Activated naive CD4-positive, alpha-beta T cell treated with anti-CD3 and anti-CD28 coated beads, Interleukin-2, amount 50 U/mL, for 16 hours (primary cell): ENCODE measurements around the gene ZNF480.
"Not testable (repeated sequence)": the region's sequence is repeated elsewhere in the genome, so short reads cannot be mapped to it uniquely, and the experiment has no call there.

Source experiments
- DNase-seq: peaks from one replicate; pipeline ENCODE4 v3.0.0-alpha.2; 2020

The ZNF480 gene

DNA sequence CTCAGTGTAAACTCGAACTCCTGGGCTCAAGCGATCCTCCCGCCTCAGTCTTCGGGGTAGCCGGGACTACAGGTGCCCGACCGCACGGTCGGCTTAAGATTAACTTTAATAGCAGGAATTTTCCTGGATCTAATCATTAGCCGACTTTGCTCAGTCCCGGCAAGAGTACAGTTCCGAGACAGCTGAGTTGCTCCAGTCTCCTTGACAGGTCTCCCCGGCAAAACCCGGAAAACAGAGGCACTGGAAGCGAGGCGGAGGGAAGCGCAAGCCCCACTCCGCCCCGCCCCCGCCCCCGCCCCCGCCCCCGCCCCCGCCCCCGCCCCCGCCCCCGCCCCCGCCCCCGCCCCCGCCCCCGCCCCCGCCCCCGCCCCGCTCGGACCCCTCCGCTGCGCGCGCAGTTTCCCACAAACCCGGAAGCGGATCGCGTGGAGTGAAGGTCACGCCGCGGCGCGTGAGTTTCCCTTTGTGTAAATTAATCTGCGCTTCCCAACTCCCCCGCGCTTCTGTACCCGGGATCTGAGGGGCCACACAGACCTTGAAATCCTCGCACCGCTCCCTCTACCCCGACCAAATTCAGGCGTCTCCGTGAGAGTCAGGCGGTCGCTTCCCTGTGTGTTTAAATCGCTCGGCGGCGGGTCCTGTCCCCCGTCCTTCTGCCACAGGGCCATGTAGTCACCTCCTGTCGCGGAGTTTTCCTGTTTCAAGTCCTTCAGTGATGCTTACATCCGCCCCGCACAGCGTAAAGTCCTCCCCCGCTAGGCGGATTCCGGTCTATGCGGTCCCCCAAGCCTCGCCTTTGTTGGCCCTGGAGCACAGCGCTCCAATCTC lies at the start of gene ZNF480:
Gene ZNF480 (plus strand): TSS at position 397 of the 828 bp plus-strand sequence. CDS start 3,244 bp downstream, outside the sequence.
- peak; percentile 67 for DNase-seq

DNA sequence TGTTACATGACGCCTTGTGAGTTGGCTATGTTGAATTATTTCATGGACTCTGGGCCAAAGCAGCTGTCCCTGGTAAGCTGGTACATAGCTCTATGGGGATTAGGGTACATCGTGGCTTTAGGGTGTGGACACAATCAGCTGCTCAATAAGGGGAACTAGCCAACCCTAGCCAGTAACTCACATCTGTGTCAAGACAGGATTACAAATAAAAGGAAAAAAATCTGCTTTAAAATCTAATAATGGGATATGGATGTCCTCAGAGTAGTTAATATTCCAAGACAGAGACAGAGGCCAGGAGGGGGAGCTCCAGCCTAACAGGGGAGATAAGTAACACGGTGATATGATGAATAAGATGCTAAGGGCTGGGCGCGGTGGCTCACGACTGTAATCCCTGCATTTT lies 48.7 kb upstream of the ZNF480 start:
- DNase-seq = peak; percentile 72

DNA sequence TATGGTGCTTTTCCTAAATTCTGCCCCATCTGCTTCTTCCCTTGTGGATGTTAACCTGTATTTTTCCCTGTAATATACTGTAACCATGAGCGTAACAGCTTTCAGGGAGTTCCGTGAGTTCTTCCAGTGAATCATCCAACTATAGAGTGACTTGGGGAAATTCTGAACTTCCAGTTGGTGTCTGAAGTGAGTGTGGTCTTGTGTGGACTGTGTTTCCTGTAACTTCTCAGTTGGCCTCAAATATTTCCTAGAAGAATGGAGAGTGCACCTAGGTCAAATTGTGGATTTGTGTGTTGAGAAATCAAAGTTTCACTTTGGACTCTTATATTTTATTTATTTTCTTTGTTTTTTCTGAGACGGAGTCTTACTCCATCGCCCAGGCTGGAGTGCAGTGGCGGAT lies 38.5 kb upstream of the ZNF480 start:
- no peak for DNase-seq

DNA sequence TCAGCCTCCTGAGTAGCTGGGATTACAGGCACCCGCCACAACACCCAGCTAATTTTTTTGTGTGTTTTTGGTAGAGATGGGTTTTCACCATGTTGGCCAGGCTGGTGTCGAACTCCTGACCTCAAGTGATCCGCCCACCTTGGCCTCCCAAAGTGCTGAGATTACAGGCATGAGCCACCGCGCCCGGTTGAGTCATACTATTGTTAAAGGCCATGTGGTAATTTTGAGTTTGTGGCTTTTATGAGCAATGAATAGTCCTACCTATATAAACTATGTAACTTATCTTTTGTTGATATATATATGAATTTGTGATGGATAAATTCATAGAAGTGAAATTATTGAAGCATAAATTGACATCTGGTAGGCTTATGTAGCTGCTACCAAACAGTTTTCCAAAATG lies 31.4 kb upstream of the ZNF480 start:
- DNase-seq = not testable (repeated sequence)

DNA sequence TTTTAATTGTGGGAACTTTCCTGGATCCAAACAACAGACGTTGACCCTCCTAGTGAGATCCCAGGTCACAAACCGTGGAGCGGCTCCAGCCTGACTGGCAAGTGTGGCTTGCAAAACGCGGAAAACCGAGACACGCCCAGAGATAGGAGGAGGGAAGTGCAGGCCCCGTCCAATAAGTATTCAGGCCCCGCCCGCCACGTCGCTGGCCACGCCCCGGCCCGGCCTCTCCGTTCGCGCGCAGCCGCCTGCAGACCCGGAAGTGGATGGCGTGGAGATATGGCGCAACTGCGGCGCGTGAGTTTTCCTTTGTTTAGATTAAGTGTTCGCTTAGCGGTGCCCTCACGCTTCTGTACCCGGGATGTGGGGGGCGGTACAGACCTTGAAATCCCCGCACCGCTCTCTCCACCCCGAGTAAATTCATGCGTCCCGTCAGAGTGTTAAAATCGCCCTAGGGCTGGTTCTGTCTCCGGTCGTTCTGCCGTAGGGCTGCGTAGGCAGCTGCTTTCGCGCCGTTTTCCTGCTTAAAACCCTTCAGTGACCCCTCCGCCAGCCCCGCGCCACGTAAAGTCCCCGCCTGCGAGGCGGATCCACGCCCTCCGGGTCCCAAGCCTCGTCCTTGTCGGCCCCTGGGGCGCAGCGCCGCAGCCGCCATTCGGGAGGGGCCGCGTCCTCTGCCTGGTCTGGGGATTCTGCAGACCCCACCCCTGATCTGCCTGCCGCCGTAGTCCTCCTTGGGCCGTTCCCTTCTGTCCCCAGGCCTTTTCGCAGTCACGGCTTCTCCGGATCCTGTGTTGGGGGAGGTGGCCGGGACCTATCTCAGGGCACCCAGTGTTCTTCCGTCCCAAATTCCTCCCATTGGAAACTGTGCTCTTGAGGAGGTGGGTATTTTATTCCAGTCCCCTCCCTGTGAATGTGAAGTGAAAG lies 27.4 kb upstream of the ZNF480 start, which contains the start of gene ZNF766:
Gene ZNF766 (plus strand): TSS at position 250 of the 924 bp plus-strand sequence. CDS start 27 bp downstream, at position 277.
- DNase-seq = peak; percentile 99

DNA sequence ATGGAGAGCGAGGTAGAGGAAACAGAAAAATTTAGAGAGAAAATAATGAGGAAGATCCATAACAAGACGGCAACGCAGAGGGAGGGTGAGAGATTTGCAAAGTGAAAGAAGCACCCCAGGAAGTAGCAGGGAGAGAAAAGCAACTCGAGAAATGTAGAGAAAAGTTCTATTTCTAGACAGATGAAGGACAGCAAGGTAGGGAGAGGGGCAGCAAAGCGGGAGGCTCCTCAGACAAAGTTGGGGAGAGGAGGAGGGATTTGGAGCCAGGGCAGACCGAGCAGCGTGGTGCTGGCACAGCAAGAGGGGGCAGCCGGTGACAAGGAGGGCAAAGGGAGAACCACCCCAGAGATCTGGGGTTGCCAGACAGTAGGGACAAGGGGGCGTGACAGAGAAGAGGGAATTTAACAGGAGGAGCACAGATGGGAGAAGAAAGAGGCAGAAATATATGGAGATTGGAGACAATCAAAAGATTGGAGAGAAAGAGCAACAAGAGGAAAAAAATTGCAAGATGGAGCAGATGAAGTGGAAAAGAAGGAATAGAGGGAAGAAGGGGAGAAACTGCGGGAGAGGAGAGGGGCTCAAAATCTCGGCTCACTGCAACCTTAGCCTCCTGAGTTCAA lies 26.6 kb upstream of the ZNF480 start:
- DNase-seq = no peak

DNA sequence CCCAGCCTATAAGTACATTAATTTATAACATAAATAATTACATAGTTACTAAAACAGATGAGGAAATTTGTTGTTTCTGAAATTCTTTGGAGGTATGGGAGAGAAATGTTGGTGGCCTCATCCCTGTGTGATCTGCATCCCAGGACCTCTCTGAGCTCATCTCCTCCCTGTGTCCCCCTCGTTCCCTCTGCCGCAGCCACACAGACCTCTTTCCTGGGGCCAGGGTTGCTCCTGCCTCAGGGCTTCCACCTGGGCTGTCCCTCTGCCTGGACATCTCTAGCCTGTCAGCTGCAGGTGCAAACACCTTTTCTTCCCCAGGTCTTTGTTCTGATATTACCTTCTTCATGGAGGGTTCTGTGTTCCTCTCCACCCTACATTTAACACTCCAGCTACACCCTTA lies 23.7 kb upstream of the ZNF480 start:
- DNase-seq = no peak

DNA sequence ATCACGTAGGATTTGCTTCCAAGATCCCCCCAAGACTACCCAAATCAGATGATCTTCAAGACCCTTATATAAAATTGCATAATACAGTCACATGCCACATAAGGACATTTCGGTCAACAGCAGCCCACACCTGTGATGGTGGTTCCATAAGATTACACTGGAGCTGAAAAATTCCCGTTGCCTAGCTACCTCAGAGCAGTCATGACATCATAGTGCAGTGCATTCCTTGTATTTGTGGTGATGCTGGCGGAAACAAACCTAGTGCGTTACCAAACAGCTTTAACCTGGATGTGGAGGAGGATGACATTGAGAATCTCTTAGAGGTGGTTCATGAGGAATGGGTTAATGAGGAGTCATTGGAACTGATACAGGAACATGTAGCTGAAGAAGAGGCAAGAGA lies 22.8 kb upstream of the ZNF480 start:
- DNase-seq = no peak

DNA sequence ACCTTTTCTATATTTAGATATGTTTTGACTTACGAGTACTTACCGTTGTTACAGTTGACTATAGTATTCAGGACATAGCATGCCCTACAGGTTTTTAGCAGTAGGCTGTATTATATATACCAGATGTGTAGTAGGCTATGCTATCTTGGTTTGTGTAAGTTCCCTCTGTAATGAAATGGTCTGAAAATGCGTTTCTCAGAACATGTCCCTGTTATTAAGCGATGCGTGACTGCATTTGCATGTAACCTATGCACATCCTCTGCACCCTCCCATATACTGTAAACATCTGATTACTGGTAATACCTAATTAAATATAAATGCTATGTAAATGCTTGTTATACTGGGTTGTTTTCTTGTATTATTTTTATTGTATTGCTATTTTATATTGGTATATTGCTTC lies 21.0 kb upstream of the ZNF480 start:
- DNase-seq = no peak

DNA sequence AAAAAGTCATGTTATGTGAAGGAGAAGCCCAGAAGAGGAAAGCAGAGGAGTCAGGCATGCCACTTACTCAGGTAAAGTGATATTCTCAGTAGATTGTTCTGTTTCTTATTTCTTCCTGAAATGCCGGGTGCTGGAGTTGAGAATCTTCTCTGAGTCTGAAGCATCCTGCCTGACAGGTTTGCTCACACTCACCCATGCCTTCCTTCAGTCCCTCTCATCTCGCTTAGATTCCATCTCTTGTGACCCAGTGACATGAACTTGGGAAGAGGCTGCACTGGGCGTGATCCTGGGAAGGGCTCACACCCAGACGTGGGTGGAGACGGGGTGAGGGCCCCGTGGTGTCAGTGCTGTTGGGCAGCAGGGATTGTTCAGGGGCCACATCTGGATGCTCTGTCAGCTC lies 19.5 kb upstream of the ZNF480 start:
- no peak for DNase-seq

DNA sequence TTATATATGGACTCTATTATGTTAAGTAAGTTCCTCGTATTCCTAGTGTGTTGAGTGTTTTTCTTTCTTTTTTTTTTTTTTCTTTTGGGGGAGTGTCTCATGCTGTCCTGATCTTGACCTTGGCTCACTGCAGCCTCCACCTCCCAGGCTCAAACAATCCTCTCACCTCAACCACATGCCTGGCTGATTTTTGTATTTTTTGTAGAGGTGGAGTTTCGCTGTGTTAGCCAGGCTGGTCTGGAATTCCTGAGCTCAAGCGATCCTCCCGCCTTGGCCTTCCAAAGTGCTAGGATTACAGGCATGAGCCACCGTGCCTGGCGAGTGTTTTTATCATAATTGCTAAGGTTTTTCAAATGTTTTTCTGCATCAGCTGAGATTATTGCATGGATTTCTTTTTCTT lies 10.7 kb upstream of the ZNF480 start:
- no peak for DNase-seq

DNA sequence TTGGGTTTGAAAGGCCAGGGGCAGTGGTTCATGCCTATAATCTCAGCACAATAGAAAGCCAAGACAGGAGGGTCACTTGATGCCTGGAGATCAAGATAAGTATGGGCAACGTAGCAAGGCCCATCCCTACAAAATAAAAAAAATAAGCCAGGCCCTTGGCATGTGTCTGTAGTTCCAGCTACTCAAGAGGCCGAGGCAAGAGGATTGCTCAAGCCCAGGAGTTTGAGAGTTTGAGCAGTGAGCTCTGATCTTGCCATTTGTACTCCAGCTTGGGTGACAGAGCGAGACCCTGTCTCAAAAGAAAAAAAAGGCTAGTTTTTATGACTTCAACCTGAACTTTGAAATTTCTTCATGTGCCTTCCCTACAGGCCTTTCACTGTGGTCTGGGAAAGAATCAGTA lies 5.2 kb upstream of the ZNF480 start:
- no peak for DNase-seq

DNA sequence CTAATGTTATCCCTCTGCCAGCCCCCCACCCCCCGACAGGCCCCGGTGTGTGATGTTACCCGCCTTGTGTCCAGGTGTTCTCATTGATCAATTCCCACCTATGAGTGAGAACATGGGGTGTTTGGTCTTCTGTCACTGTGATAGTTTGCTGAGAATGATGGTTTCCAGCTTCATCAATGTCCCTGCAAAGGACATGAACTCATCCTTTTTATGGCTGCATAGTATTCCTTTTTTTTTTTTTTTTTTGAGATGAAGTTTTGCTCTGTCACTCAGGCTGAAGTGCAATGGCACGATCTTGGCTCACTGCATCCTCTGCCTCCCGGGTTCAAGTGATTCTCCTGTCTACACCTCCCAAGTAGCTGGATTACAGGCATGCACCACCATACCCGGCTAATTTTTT lies 4.0 kb upstream of the ZNF480 start:
- not testable (repeated sequence) for DNase-seq

DNA sequence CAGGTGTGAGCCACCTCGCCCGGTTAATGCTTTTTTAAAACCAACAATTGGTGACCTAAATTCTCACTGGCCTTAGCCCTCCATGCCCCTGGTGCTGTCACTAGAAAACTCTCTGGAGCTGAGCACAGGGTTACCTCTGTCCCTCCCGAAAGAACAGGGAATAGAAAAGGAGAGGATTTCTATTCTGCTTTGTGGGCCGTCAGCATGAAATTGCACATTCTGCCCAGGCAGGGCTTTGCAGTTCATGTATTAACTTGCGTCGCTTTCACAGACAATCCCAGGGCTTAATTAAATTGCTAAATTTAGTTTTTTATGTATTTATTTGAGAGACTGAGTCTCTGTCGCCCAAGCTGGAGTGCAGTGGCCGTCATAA lies 583 bp upstream of the ZNF480 start:
- no peak for DNase-seq

DNA sequence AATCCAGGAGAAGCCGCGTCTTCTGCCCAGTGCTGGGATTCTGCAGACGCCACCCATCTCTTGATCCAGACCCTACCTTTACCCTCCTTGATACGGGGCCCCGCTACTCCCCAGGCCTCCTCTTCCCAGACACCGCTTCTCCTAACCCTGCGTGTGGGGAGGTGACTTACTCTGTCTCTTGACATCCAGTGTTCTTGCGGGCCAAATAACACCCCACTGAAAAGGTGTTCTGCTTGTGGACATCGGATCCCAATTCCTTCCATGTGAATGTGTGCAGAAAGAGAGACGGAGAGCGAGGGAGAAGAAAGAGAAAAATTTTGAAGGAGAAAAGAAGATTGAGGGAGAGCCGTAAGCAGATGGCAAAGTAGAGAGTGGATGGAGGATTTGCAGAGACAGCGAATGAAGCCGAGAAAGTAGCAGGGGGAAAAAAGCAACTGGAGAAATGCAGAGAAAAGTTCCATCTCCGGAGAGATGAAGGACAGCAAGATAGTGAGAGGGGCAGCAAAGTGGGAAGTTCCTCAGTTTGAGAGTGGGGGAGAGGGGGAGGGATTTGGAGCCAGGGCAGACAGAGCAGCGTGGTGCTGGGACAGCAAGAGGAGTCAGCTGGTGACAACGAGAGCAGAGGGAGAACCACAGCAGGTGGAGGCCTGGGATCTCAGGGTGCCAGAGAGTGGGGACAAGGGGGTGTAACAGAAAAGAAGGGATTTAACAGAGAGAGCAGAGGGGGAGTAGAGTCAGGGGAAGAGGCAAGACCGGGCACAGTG lies 814 bp downstream of the ZNF480 start:
- no peak for DNase-seq

DNA sequence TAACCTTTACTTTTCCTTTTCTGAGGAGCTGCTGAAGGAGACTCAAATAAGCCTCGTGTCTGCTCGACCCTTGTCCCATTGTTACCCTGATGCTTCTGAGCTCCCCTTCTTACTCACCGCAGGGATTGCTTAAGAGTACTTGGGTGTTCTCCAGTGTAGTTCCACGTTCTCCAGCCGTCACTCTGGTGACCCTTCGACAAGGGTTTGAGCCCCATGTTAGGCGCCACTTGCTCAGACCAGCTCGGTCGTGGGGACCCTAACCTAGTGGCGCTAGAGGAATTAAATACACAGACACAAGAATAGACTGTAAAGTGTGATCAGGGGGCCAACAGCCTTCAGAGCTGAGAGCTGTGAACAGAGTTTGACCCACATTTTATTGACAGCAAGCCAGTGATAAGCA lies 10.3 kb downstream of the ZNF480 start:
- DNase-seq = no peak

DNA sequence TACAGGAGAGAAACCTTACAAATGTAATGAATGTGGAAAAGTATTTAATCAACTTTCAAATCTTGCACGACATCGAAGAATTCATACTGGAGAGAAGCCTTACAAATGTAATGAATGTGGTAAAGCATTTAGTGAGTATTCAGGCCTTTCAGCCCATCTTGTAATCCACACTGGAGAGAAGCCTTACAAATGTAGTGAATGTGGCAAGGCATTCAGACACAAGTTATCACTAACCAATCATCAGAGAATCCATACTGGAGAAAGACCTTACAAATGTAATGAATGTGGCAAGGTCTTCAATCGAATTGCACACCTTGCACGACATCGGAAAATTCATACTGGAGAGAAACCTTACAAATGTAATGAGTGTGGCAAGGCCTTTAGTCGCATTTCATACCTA lies 25.5 kb downstream of the ZNF480 start:
- DNase-seq = no peak

DNA sequence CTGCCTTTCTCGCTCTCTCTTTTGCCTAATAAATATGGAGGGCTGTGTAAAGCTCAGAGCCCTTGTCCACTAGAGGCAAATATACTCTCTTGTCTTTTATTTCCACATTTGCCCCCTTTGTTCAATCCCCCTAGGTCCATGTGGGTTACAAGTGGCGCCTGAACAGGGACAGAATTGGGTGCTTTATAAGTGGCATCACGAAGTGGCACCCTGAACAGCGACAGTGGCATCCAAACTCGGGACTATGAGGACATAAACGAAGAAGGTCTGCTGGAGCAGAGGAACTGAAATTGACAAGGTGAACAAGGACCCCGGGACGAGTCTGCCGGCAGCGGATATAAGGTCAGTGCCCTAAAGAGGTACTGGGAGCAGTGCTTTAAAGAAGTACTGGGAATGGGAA lies 34.8 kb downstream of the ZNF480 start:
- no peak for DNase-seq

DNA sequence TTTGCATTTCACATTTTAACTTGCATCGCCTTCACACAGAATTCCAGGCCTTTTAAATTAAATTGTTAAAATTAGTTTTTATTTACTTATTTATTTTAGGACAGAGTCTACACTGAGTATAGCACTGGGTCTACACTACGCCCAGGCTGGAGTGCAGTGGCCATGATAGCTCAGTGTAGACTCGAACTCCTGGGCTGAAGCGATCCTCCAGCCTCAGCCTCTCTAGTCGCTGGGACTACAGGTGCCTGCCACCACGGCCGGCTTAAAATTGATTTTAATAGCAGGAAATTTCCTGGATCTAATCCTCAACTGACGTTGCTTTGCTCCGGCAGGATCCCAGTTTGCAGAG lies 38.8 kb downstream of the ZNF480 start:
- no peak for DNase-seq

DNA sequence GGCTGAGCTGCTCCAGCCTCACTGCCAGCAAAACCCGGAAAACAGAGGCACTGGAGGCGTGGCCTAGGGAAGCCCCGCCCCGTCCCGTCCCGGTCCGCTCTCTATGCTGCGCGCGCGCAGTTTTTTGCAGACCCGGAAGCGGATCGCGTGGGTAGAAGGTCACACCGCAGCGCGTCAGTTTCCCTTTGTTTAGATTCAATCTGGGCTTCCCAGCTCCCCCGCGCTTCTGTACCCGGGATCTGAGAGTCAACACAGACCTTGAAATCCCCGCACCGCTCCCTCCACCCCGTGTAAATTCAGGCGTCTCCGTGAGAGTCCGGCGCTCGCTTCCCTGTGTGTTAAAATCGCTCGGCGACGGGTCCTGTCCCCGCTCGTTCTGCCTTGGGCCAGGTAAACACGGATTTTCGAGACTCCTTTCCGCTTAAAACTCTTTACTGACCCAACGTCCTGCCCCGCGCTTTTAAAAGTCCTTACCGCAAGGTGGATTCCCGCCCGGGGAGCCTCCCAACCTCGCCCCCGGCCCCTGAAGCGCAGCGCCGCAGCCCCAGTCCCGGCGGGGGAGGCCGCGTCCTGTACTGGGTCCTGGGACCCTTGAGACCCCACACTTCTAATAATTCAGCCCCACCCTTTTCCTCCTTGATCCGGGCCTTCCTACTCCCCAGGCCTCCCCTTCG lies 39.3 kb downstream of the ZNF480 start, which contains the start of gene ZNF610:
Gene ZNF610 (plus strand): TSS at position 127 of the 674 bp plus-strand sequence. CDS start 12,930 bp downstream, outside the sequence.
- DNase-seq = peak; percentile 88

DNA sequence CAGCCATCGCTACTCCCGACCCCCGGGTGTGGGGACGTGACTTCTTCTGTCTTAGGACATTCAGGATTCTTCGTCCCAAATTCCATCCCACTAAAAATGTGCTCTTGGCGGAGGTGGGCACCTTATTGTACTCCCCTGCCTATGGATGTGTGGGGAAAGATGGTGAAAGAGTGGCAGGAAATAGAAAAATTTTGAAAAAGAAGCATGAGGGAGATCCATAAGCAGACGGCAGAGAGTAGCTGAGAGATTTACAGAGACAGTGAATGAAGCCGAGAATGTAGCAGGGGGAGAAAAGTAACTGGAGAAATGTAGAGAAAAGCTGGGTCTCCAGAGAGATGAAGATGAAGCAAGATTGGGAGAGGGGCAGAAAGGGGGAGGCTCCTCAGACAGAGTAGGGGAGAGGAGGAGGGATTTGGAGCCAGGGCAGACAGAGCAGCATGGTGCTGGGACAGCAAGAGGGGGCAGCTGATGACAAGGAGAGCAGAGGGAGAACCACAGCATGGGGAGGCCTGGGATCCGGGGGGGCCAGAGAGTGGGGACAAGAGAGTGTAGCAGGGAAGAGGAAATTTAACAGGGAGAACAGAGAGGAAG lies 39.9 kb downstream of the ZNF480 start:
- no peak for DNase-seq

DNA sequence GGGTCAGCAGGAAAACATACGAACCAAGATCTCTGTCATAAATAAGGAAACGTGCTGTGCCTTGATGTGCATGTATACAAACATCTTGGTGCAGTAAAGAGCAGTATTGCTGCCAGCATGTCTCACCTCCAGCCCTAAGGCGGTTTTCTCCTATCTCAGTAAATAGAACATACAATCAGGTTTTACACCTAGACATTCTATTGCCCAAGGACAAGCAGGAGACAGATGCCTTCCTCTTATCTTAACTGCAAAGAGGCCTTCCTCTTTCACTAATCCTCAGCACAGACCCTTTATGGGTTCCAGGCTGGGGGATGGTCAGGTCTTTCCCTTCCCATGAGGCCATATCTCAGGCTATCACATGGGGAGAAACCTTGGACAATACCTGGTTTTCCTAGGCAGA lies 42.1 kb downstream of the ZNF480 start:
- not testable (repeated sequence) for DNase-seq
